Tibial nerve (tissue), 4 donors: ENCODE data around the gene SPOCK3. TPM values are rescaled to one million over a fixed set of nuclear protein-coding genes. Genes with fewer than 3 reads are reported as not detected.

Source experiments
- DNase-seq, 2 donors: peaks; one replicate each; pipeline ENCODE4 v3.0.0-alpha.2; 2019; ENCODE audit warnings: low spot score in 2 of 2
- H3K27ac ChIP-seq, 4 donors: fragments of 200-600 bp; sonication (generic) in 3 of 4; one replicate each; pipeline ENCODE4 v1.5.1; 2017 to 2019; ENCODE audit warnings: mild to moderate bottlenecking in 1 of 4
- H3K27me3 ChIP-seq, 2 donors: fragments of 200-600 bp; sonication (generic) in 1 of 2; one replicate each; pipeline versions ENCODE4 v1.5.1 to v1.6.0; 2017 to 2019
- H3K36me3 ChIP-seq, 3 donors: fragments of 200-600 bp; sonication (generic); one replicate each; pipeline ENCODE4 v1.5.1; 2018 to 2019
- H3K4me1 ChIP-seq, 4 donors: fragments of 200-600 bp; sonication (generic) in 3 of 4; one replicate each; pipeline ENCODE4 v1.5.1; 2017 to 2019
- H3K4me3 ChIP-seq, 4 donors: fragments of 200-600 bp; sonication (generic) in 3 of 4; one replicate each; pipeline ENCODE4 v1.5.1; 2017 to 2019; ENCODE audit warnings: mild to moderate bottlenecking in 1 of 4, moderate library complexity in 1 of 4
- H3K9me3 ChIP-seq, 4 donors: fragments of 200-600 bp; sonication (generic) in 3 of 4; one replicate each; pipeline ENCODE4 v1.5.1; 2017 to 2019
- CTCF ChIP-seq, 5 experiments: fragments of 200-600 bp in 3 of 5; fragments of 450-650 bp in 2 of 5; sonication (generic) in 3 of 5; IDR thresholded peaks; one replicate each; pipeline ENCODE4 v1.5.1; 2016 to 2019; ENCODE audit warnings: antibody characterized with exemption in 5 of 5, mild to moderate bottlenecking in 3 of 5, moderate library complexity in 2 of 5
- EP300 ChIP-seq, 2 donors: sonication (generic); formaldehyde crosslinking; IDR thresholded peaks; one replicate each; pipeline ENCODE4 v1.6.1; 2017; ENCODE audit warnings: antibody characterized with exemption in 2 of 2, mild to moderate bottlenecking in 1 of 2
- POLR2A ChIP-seq, 2 donors: fragments of 450-650 bp; IDR thresholded peaks; one replicate each; pipeline ENCODE4 v1.6.1; 2017; ENCODE audit warnings: antibody characterized with exemption in 2 of 2, mild to moderate bottlenecking in 2 of 2, moderate library complexity in 2 of 2
- WGBS, 2 donors: methylation state at CpG; one replicate each; pipeline ENCODE4 v1.1.5; 2018; 5-methylcytosine and 5-hydroxymethylcytosine counted together
- total RNA-seq, 4 donors: library from RNA; depleted of rRNA; stranded (reverse); fragments of >200 nt; gene quantifications; one replicate each; pipeline ENCODE4 v1.1.0, GENCODE V29; 2016

The SPOCK3 gene
- total RNA-seq, 4 donors from 2014 or later: 1.5 TPM; not detected in 3

- no peak for DNase-seq
These were observed 133.3 kb downstream of the SPOCK3 start for GRCh38 chr4:167101035-167101434.

GRCh38 chr4:167100120-167100519 lies 134.2 kb downstream of the SPOCK3 start:
- H3K27ac ChIP-seq: no peak overlapping the region
- no peaks in the 10 kb centered on the region for H3K36me3 ChIP-seq
- no peaks in the 10 kb centered on the region for H3K4me1 ChIP-seq
- no peak for DNase-seq
- TF ChIP-seq CTCF (IDR thresholded peaks at IDR 0.05): no peak
- no peak for TF ChIP-seq POLR2A (IDR thresholded peaks at IDR 0.05)
- TF ChIP-seq EP300 (IDR thresholded peaks at IDR 0.05): no peak
- no peaks in the 10 kb centered on the region for H3K27me3 ChIP-seq
- 7 to 15% methylated on average over 1 of the region's 1 CpG for WGBS, 2 donors
- no peaks in the 10 kb centered on the region for H3K9me3 ChIP-seq
- no peak overlapping the region for H3K4me3 ChIP-seq

More at GRCh38 chr4:167101035-167101434, 133.3 kb downstream of the SPOCK3 start:
- no peak for TF ChIP-seq POLR2A (IDR thresholded peaks at IDR 0.05)
- TF ChIP-seq EP300 (IDR thresholded peaks at IDR 0.05): no peak
- no peak for TF ChIP-seq CTCF (IDR thresholded peaks at IDR 0.05)
- H3K4me1 ChIP-seq: no peaks in the 10 kb centered on the region
- no peak overlapping the region for H3K27ac ChIP-seq
- WGBS, 2 donors: 80 to 91% methylated on average over 2 of the region's 2 CpGs
- H3K36me3 ChIP-seq: no peaks in the 10 kb centered on the region
- H3K9me3 ChIP-seq: no peaks in the 10 kb centered on the region
- H3K27me3 ChIP-seq: no peaks in the 10 kb centered on the region
- no peak overlapping the region for H3K4me3 ChIP-seq

GRCh38 chr4:167088115-167088514 lies 146.2 kb downstream of the SPOCK3 start:
- no peak for TF ChIP-seq POLR2A (IDR thresholded peaks at IDR 0.05)
- no peak for TF ChIP-seq CTCF (IDR thresholded peaks at IDR 0.05)
- TF ChIP-seq EP300 (IDR thresholded peaks at IDR 0.05): no peak

GRCh38 chr4:167084321-167084720 lies 150.0 kb downstream of the SPOCK3 start:
- TF ChIP-seq EP300 (IDR thresholded peaks at IDR 0.05) (no peak), POLR2A (IDR thresholded peaks at IDR 0.05) (no peak), CTCF (IDR thresholded peaks at IDR 0.05) (no peak)
- Histone ChIP-seq H3K27me3 (no peaks in the 10 kb centered on the region), H3K4me3 (no peak overlapping the region), H3K36me3 (no peaks in the 10 kb centered on the region), H3K9me3 (no peaks in the 10 kb centered on the region), H3K4me1 (no peaks in the 10 kb centered on the region), H3K27ac (no peak overlapping the region)
- 54 to 68% methylated on average over 2 of the region's 2 CpGs for WGBS, 2 donors
- DNase-seq: no peak

More at GRCh38 chr4:167088115-167088514, 146.2 kb downstream of the SPOCK3 start:
- H3K27me3 ChIP-seq: no peaks in the 10 kb centered on the region
- H3K4me3 ChIP-seq: no peak overlapping the region
- H3K4me1 ChIP-seq: no peaks in the 10 kb centered on the region
- H3K36me3 ChIP-seq: no peaks in the 10 kb centered on the region
- H3K27ac ChIP-seq: no peak overlapping the region
- no peaks in the 10 kb centered on the region for H3K9me3 ChIP-seq
- DNase-seq: no peak

GRCh38 chr4:167079762-167080161 lies 154.5 kb downstream of the SPOCK3 start:
- Histone ChIP-seq H3K9me3 (no peaks in the 10 kb centered on the region), H3K27ac (no peak overlapping the region), H3K4me1 (no peaks in the 10 kb centered on the region), H3K27me3 (no peaks in the 10 kb centered on the region), H3K36me3 (no peaks in the 10 kb centered on the region), H3K4me3 (no peak overlapping the region)
- TF ChIP-seq POLR2A (IDR thresholded peaks at IDR 0.05) (no peak), EP300 (IDR thresholded peaks at IDR 0.05) (no peak), CTCF (IDR thresholded peaks at IDR 0.05) (no peak)
- DNase-seq: no peak
